Measurements from ENCODE around the gene CCP110.
A peak's percentile ranks its signal among the peaks of the same experiment; 100 is the strongest.

Gene CCP110

DNA sequence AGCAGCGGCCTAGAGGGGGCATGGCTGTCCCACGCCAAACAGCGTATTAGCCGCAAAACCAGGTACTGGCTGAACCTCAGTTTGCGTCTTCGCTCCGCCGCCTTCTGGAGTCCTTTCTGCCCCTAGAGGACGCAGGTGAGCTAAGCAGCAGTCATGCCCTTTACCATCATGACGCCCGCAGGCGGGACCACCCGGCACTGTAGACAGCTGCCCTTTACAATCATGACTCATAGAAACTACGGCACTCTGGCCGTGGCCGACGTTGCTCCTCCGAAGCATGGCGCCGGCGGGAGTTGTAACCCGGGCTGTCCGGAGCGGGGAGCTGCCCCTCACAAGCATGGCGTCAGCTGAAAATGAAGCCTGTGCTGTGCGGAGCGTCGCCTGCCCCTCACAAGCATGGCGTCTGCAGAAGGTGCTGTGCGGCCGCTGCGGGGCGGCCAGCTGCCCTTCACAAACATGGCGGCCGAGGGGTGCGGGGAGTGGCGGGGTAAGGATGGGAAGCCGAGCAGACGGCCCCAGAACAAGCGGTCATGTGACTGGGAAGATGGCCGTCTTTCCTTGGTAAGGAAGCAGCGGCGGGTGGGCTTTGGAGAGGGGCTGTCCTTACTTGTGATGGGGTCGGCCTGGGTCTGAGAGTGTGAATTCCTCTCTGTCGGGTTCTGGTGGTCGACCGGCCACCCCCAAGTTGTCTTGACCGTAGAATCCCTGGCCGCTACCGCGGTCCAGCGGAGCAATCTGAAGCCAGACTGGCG lies 31.6 kb downstream of the CCP110 start, which contains the start of gene VPS35L:
Gene VPS35L (plus strand): TSS at position 518 of the 752 bp plus-strand sequence. CDS start 27 bp downstream, at position 545.
- peak; percentile 87 to 91 for DNase-seq

GRCh38 chr16:19555938-19556771 lies 32.4 kb downstream of the CCP110 start:
- DNase-seq: no peak

DNA sequence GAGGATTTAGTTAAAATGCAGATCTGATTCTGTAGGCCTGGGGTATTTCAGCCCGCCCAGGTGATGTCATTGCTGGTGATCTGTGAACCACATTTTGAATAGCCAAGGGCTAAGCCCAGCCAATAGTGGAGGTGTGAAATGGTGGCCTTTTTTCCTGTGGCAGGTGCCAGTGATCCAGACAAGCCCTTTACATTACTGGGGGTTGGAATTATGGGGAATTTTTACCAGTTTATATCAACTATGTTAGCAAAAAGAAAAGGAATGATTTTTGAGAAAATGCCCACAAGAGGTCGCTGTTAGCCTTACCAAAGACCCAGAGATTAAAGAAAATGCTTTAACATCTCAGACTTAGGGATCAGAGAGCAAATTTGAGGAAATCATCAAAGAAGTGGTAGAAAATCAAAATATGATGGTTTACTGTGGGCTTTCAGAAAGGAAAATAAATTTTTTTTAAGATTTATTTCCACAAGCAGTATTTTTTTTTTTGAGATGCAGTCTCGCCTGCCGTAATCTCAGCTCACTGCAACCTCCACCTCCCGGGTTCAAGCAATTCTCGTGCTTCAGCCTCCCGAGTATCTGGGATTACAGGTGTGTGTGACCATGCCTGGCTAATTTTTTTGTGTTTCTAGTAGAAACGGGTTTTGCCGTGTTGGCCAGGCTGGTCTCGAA lies 35.6 kb downstream of the CCP110 start:
- peak; percentile 46 to 61 for DNase-seq

- DNase-seq: no peak
These were observed 36.3 kb downstream of the CCP110 start for GRCh38 chr16:19560078-19560477.

- no peak for DNase-seq
These were observed 39.6 kb downstream of the CCP110 start for GRCh38 chr16:19563377-19563776.

- DNase-seq: no peak
These were observed 42.6 kb downstream of the CCP110 start for GRCh38 chr16:19566362-19566761.

DNA sequence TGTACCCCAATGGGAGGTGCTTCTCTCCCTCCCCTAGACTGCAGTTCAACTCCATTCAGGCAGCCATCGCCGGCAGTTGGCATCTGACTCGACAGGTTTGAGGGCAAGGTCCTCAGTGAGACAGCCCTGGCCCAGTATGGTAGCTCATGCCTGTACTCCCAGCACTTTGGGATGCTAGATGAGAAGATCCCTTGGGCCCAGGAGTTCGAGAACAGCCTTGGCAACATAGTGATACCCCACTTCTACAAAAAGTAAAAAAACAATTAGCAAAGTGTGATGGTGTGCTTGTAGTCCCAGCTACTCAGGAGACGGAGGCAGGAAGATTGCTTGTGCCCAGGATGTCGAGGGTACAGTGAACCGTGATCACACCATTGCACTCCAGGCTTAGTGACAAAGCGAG lies 43.8 kb downstream of the CCP110 start:
- no peak for DNase-seq

DNA sequence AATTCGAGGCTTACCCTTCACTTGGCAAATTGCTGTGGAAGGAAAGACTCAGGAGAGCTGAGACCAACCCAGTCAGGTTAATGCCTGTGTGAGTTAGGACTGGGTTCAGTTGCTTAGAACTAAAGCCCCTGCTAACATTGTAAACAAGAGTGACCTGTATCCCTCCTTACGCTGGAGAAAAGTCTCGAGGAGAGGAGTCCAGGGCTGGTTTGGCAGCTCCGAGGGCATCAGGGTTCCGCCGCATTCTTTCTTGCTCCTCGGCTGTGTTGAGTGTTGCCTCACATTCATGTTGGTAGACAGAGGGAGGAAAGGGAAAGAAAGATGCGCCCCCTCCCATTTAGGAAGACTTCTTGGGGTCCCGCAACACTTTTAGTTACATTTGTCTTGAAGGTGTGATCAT lies 50.3 kb downstream of the CCP110 start:
- no peak for DNase-seq

GRCh38 chr16:19574615-19575014 lies 50.9 kb downstream of the CCP110 start:
- DNase-seq: no peak

- no peak for DNase-seq
These were observed 54.7 kb downstream of the CCP110 start for GRCh38 chr16:19578378-19578971.

DNA sequence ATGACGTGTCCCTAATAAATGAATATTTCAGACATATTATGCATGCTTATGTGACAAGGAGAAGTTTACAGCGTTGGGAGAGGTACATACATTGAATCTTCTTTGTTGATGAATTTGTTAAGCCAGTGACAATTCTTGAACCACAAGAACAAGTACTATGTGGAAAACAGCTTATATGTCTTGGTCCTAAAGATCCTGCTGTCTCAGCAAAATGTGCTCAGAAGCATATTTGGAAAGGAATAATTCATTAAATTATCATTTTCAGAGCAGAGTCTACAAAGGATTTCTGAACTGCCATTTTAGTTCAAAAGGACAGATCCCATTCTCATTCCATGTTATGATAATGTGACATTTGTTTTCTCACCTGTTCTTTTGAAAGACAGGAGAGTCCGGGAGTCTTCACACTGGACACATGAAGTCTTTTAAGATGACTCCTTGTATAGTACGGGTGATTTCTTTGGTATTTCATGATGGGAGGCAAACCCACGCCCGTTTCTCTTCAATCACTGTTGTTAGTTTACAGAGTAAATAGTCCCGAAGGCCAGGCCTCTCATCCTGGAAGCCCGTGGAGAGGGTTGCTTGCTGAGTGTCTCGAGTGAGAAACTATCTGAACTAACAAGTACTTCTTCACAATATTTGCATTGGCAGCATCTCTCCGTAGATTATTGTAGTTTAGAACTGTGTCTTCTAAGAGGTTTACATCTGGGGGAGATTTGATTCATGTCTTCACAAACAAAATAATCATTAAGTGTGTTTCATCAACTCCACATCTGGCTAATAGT lies 58.5 kb downstream of the CCP110 start:
- DNase-seq: no peak

DNA sequence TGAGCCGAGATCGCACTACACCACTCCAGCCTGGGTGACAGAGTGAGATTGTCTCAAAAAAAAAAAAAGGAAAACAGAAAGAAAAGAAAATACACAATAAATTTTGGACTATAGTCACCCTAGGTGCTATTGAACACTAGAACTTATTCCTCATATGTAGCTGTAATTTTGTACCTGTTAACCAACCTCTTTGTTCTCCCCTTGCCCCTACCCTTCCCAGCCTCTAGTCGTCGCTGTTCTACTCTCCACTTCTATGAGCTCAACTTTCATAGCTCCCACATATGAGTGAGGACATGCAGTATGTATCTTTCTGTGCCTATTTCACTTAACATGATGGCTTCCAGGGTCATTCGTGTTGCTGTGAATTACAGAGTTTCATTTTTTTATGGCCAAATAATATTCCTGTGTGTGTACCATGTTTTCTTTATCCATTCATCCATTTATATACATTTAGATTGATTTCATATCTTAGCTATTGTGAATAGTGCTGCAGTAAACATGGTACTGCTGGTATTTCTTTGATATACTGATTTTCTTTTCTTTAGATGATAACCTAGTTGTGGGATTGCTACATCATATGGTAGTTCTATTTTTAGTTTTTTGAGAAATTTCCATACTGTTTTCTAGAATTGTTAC lies 60.0 kb downstream of the CCP110 start:
- peak; percentile 15 to 53 for DNase-seq

DNA sequence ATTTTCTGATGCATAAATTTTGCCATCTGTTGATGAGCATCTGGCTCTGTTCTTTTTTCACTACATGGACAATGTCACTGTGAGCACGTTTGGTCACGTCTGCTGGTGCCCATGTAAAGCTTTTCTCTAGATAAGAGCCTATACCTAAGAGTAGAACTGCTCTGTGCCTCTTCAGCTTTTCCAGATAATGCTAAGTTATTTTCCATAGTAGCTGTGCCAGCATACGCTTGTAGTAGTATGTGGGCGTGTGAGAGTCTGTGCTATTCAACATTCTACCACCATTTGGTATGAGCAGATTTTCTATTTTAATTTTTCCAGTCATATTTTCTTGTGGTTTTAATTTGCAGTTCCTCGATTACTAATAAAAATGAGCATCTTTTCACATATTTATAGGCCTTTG lies 64.9 kb downstream of the CCP110 start:
- no peak for DNase-seq

DNA sequence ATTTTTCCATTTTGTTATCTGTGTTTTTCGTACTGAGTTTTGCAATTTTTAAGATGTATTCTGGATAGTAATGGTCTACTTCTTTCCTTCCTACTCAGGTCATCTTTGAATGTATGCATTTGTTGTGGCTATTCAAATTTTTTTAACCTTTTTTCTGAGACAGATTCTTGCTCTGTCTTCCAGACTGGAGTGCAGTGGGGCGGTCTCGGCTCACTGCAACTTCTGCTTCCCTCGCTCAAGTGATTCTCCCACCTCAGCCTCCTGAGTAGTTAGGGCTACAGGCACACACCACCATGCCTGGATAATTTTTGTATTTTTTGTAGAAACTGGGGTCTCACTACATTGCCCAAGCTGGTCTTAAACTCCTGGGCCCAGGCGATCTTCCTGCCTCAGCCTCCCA lies 65.4 kb downstream of the CCP110 start:
- DNase-seq: no peak

DNA sequence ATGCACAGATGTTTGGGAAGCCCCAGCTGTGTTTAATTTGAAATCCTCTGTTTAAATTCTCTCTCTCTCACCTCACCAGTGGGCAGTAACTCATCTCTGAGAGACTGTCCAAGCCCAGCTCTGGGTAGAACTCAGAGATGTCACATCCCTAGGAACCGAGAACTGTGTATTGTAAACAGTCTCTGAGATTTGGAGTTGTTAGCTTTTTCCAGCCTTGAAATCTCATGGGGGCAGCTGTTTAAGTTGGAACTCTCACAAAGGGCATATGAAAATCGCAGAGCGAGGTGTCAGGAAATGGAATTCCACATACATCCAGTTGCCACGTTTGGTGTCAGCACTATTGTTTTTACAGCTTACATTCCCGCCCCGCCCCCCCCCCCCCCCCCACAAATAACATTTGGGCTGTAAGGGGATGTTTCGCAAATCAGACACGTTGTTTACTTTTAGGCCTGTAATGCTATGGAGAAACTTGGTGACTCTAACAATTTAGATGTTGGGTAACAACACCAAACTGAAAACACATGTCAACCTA lies 66.1 kb downstream of the CCP110 start:
- no peak for DNase-seq

GRCh38 chr16:19595043-19595767 lies 71.5 kb downstream of the CCP110 start:
- no peak for DNase-seq

- DNase-seq: no peak
These were observed 75.2 kb downstream of the CCP110 start for GRCh38 chr16:19598805-19599510.

DNA sequence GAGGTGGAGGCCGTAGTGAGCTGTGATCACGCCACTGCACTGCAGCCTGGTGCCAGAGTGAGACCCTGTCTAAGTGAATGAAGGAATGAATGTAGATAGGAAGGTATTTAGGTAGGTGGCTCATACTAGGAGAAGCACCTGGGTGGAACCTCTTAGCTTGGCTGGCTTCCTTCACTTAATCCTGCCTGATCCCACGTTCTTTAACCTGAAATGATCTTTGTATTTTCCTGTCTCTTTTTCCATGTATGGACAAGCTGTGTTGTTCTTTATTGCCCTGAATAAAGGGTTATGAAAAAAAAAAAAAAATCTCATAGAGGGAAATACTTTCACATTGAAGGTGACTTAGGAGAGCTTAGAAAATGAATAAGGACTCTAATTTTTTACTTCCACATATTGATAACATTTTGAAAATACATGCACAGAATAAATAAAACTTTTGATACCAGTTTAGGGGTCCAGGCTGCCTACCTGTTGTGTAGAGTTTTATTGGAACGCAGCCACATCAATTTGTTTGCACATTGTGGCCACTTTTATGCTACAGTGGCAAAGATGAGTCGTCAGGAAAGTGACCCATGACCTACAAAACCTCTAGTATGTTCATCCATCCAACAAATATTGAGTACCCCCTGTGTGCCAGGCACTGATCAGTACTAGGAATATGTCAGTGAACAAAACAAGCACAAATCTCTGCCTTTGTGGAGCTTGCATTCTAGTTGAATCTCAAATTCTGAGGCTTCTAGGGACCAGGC lies 76.4 kb downstream of the CCP110 start:
- no peak for DNase-seq
